ENCODE measurements around the gene TLCD5.
A peak's percentile ranks its signal among the peaks of the same experiment; 100 is the strongest.

- no peak for TF ChIP-seq CEBPB (IDR thresholded peaks at IDR 0.05)
- TF ChIP-seq FOXM1 (IDR thresholded peaks at IDR 0.05; ENCODE audit: borderline replicate concordance, low read depth): no peak
- TF ChIP-seq TAF1 (IDR thresholded peaks at IDR 0.05; ENCODE audit: low read depth): no peak
- no peak for TF ChIP-seq RAD21 (IDR thresholded peaks at IDR 0.05; ENCODE audit: low read depth)
- no peak for TF ChIP-seq EGR1 (IDR thresholded peaks at IDR 0.05)
- TF ChIP-seq REST (IDR thresholded peaks at IDR 0.05; ENCODE audit: low read depth): no peak
- TF ChIP-seq TEAD4 (IDR thresholded peaks at IDR 0.05): no peak
- TF ChIP-seq EP300 (IDR thresholded peaks at IDR 0.05; ENCODE audit: borderline replicate concordance): no peak
- TF ChIP-seq ZBTB7A (IDR thresholded peaks at IDR 0.05; ENCODE audit: low read depth): peak; percentile 80
- no peak for TF ChIP-seq NFIC (IDR thresholded peaks at IDR 0.05)
- TF ChIP-seq CREB1 (IDR thresholded peaks at IDR 0.05; ENCODE audit: low read depth): no peak
- no peak for TF ChIP-seq YY1 (IDR thresholded peaks at IDR 0.05; ENCODE audit: low read depth)
These were observed at the start of gene TLCD5 for GRCh38 chr11:120324932-120325810.

All from Ishikawa (cell line).